Suprapubic skin (tissue), 4 donors: ENCODE data around the gene FLNB.

ENCODE experiments used
- EP300 ChIP-seq: sonication (generic); formaldehyde crosslinking; IDR thresholded peaks from one replicate; pipeline ENCODE4 v1.6.1; 2017; ENCODE audit warnings: antibody characterized with exemption
- POLR2A ChIP-seq, 2 donors: fragments of 450-650 bp; IDR thresholded peaks; one replicate each; pipeline ENCODE4 v1.6.1; 2017; ENCODE audit warnings: antibody characterized with exemption in 2 of 2, mild to moderate bottlenecking in 2 of 2, moderate library complexity in 2 of 2
- POLR2AphosphoS5 ChIP-seq, 3 donors: sonication (generic); formaldehyde crosslinking; IDR thresholded peaks; one replicate each; pipeline ENCODE4 v1.6.1; 2017; ENCODE audit warnings: antibody characterized with exemption in 3 of 3
- TF ChIP-seq, protein P1 (sequence below), 2 donors: fragments of 200-600 bp in 1 of 2; fragments of 450-650 bp in 1 of 2; sonication (generic) in 1 of 2; IDR thresholded peaks; one replicate each; pipeline ENCODE4 v1.5.1; 2016 to 2019; ENCODE audit warnings: antibody characterized with exemption in 2 of 2, mild to moderate bottlenecking in 1 of 2, moderate library complexity in 1 of 2

DNA sequence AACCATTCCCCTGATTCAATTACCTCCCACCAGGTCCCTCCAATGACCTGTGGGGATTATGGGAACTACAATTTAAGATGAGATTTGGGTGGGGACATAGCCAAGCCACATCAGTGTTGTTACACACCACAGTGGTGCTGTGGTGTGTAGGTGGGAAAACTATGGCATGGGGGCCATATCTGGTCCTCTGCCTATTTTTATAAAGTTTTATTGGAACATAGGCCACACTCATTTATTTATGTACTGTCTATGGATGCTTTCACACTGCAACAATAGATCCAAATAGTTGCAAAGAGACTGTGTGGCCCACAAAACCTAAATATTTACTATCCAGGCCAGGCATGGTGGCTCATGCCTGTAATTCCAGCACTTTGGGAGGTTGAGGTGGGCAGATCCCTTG, 46.4 kb downstream of the FLNB start:
- TF ChIP-seq, protein P1, sequence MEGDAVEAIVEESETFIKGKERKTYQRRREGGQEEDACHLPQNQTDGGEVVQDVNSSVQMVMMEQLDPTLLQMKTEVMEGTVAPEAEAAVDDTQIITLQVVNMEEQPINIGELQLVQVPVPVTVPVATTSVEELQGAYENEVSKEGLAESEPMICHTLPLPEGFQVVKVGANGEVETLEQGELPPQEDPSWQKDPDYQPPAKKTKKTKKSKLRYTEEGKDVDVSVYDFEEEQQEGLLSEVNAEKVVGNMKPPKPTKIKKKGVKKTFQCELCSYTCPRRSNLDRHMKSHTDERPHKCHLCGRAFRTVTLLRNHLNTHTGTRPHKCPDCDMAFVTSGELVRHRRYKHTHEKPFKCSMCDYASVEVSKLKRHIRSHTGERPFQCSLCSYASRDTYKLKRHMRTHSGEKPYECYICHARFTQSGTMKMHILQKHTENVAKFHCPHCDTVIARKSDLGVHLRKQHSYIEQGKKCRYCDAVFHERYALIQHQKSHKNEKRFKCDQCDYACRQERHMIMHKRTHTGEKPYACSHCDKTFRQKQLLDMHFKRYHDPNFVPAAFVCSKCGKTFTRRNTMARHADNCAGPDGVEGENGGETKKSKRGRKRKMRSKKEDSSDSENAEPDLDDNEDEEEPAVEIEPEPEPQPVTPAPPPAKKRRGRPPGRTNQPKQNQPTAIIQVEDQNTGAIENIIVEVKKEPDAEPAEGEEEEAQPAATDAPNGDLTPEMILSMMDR (IDR thresholded peaks at IDR 0.05): no peak
- TF ChIP-seq POLR2A (IDR thresholded peaks at IDR 0.05): no peak
- no peak for TF ChIP-seq POLR2AphosphoS5 (IDR thresholded peaks at IDR 0.05)
- no peak for TF ChIP-seq EP300
